SK-N-SH treated with all-trans-retinoic acid at 6 μM for 48 hours (cell line): ENCODE measurements around the gene ALG9.
"Not testable (repeated sequence)": the region's sequence is repeated elsewhere in the genome, so short reads cannot be mapped to it uniquely, and the experiment has no call there.

Source experiments
- ATAC-seq: fragments of 200-7000 bp; cut with Tn5 transposase; 3 replicates; pipeline ENCODE4 v1.9.1; 2020; ENCODE audit warnings: mild to moderate bottlenecking, moderate library complexity
- ARNTL ChIP-seq: fragments of 450-650 bp; formaldehyde crosslinking; IDR thresholded peaks from 2 replicates; pipeline ENCODE4 v1.5.0; 2020; ENCODE audit warnings: low read depth, mild to moderate bottlenecking, moderate library complexity, borderline replicate concordance
- CREB5 ChIP-seq: fragments of 250-450 bp; sonication (Bioruptor Pico); IDR thresholded peaks from 2 replicates; pipeline ENCODE4 v1.5.1; 2020; ENCODE audit warnings: low read depth, mild to moderate bottlenecking, moderate library complexity
- CSDC2 ChIP-seq: fragments of 250-450 bp; sonication (Bioruptor Pico); IDR thresholded peaks from 2 replicates; pipeline ENCODE4 v1.5.0; 2020; ENCODE audit warnings: mild to moderate bottlenecking, moderate library complexity
- CSRNP3 ChIP-seq: fragments of 250-450 bp; sonication (Bioruptor Pico); IDR thresholded peaks from 2 replicates; pipeline ENCODE4 v1.5.1; 2021; ENCODE audit warnings: mild to moderate bottlenecking, moderate library complexity
- ESRRG ChIP-seq: fragments of 250-450 bp; sonication (Bioruptor Pico); IDR thresholded peaks from 2 replicates; pipeline ENCODE4 v1.6.1; 2021; ENCODE audit warnings: mild to moderate bottlenecking
- GLIS3 ChIP-seq: fragments of 250-450 bp; sonication (Bioruptor Pico); IDR thresholded peaks from 2 replicates; pipeline ENCODE4 v1.5.0; 2020; ENCODE audit warnings: mild to moderate bottlenecking, moderate library complexity
- ISL1 ChIP-seq: fragments of 250-450 bp; sonication (Bioruptor Pico); IDR thresholded peaks from 2 replicates; pipeline ENCODE4 v2.1.2; 2022; ENCODE audit warnings: mild to moderate bottlenecking, moderate library complexity
- OSR1 ChIP-seq: fragments of 250-450 bp; sonication (Bioruptor Pico); IDR thresholded peaks from 2 replicates; pipeline ENCODE4 v1.8.0; 2022; ENCODE audit warnings: moderate library complexity, mild to moderate bottlenecking, inconsistent platforms
- PATZ1 ChIP-seq: fragments of 250-450 bp; sonication (Bioruptor Pico); IDR thresholded peaks from 2 replicates; pipeline ENCODE4 v1.8.0; 2020; ENCODE audit warnings: mild to moderate bottlenecking, moderate library complexity, borderline replicate concordance
- POU6F1 ChIP-seq: fragments of 250-450 bp; sonication (Bioruptor Pico); IDR thresholded peaks from 2 replicates; pipeline ENCODE4 v1.8.0; 2021; ENCODE audit warnings: low read depth, mild to moderate bottlenecking, moderate library complexity, borderline replicate concordance
- RARB ChIP-seq: fragments of 250-450 bp; sonication (Bioruptor Pico); IDR thresholded peaks from 2 replicates; pipeline ENCODE4 v1.8.0; 2021; ENCODE audit warnings: mild to moderate bottlenecking, moderate library complexity
- SNAI2 ChIP-seq: fragments of 250-450 bp; sonication (Bioruptor Pico); IDR thresholded peaks from 2 replicates; pipeline ENCODE4 v1.5.0; 2020; ENCODE audit warnings: mild to moderate bottlenecking, moderate library complexity
- TCF4 ChIP-seq: fragments of 250-450 bp; sonication (Bioruptor Pico); IDR thresholded peaks from 2 replicates; pipeline ENCODE4 v1.8.0; 2021; ENCODE audit warnings: mild to moderate bottlenecking, moderate library complexity, borderline replicate concordance
- TOX ChIP-seq: fragments of 250-450 bp; sonication (Bioruptor Pico); IDR thresholded peaks from 2 replicates; pipeline ENCODE4 v1.8.0; 2021; ENCODE audit warnings: mild to moderate bottlenecking, moderate library complexity, borderline replicate concordance
- ZC3H10 ChIP-seq: fragments of 250-450 bp; sonication (Bioruptor Pico); IDR thresholded peaks from 2 replicates; pipeline ENCODE4 v1.5.1; 2021; ENCODE audit warnings: mild to moderate bottlenecking, moderate library complexity
- ZFP30 ChIP-seq: fragments of 450-650 bp; formaldehyde crosslinking; IDR thresholded peaks from 2 replicates; pipeline ENCODE4 v1.5.0; 2022; ENCODE audit warnings: mild to moderate bottlenecking, moderate library complexity
- ZNF565 ChIP-seq: fragments of 450-650 bp; formaldehyde crosslinking; conservative IDR thresholded peaks from 2 replicates; pipeline ENCODE4 v1.5.0; 2020; ENCODE audit warnings: low read depth, mild to moderate bottlenecking, moderate library complexity
- ZNF70 ChIP-seq: fragments of 450-650 bp; formaldehyde crosslinking; IDR thresholded peaks from 2 replicates; pipeline ENCODE4 v1.5.0; 2020; ENCODE audit warnings: mild to moderate bottlenecking, moderate library complexity
- ZNF8 ChIP-seq: fragments of 450-650 bp; formaldehyde crosslinking; IDR thresholded peaks from 2 replicates; pipeline ENCODE4 v1.5.0; 2020; ENCODE audit warnings: mild to moderate bottlenecking, moderate library complexity
- TF ChIP-seq, protein P1 (sequence below): fragments of 250-450 bp; sonication (Bioruptor Pico); IDR thresholded peaks from 2 replicates; pipeline ENCODE4 v1.5.0; 2020; ENCODE audit warnings: mild to moderate bottlenecking, moderate library complexity

Gene ALG9

GRCh38 chr11:111785076-111785475 lies 86.3 kb downstream of the ALG9 start:
- ATAC-seq, result no peak
- TF ChIP-seq ESRRG (CRISPR knock-in tag) (no peak), ZFP30 (no peak), TOX (CRISPR knock-in tag) (no peak), RARB (CRISPR knock-in tag) (no peak), ZC3H10 (no peak), GLIS3 (no peak), TCF4 (no peak), ZNF565 (CRISPR knock-in tag) (no peak), CREB5 (CRISPR knock-in tag) (no peak), SNAI2 (CRISPR knock-in tag) (no peak), ZNF8 (CRISPR knock-in tag) (no peak), OSR1 (CRISPR knock-in tag) (no peak), PATZ1 (CRISPR knock-in tag) (no peak), CSDC2 (CRISPR knock-in tag) (no peak), ARNTL (CRISPR knock-in tag) (no peak)
- TF ChIP-seq, protein P1, sequence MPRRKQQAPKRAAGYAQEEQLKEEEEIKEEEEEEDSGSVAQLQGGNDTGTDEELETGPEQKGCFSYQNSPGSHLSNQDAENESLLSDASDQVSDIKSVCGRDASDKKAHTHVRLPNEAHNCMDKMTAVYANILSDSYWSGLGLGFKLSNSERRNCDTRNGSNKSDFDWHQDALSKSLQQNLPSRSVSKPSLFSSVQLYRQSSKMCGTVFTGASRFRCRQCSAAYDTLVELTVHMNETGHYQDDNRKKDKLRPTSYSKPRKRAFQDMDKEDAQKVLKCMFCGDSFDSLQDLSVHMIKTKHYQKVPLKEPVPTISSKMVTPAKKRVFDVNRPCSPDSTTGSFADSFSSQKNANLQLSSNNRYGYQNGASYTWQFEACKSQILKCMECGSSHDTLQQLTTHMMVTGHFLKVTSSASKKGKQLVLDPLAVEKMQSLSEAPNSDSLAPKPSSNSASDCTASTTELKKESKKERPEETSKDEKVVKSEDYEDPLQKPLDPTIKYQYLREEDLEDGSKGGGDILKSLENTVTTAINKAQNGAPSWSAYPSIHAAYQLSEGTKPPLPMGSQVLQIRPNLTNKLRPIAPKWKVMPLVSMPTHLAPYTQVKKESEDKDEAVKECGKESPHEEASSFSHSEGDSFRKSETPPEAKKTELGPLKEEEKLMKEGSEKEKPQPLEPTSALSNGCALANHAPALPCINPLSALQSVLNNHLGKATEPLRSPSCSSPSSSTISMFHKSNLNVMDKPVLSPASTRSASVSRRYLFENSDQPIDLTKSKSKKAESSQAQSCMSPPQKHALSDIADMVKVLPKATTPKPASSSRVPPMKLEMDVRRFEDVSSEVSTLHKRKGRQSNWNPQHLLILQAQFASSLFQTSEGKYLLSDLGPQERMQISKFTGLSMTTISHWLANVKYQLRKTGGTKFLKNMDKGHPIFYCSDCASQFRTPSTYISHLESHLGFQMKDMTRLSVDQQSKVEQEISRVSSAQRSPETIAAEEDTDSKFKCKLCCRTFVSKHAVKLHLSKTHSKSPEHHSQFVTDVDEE (CRISPR knock-in tag), result no peak

DNA sequence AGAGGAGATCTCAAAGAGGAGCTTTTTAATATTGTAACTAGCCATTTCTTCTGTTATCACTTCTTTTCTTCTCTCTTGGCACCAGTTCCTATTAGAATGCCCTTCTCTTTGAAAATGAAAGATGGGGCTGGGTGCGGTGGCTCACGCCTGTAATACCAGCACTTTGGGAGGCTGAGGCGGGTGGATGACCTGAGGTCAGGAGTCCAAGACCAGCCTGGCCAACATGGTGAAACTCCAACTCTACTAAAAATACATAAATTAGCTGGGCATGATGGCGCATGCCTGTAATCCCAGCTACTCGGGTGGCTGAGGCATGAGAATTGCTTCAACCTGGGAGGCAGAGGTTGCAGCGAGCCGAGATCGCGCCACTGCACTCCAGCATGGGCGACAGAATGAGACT lies 87.1 kb downstream of the ALG9 start:
- ATAC-seq, result not testable (repeated sequence)

DNA sequence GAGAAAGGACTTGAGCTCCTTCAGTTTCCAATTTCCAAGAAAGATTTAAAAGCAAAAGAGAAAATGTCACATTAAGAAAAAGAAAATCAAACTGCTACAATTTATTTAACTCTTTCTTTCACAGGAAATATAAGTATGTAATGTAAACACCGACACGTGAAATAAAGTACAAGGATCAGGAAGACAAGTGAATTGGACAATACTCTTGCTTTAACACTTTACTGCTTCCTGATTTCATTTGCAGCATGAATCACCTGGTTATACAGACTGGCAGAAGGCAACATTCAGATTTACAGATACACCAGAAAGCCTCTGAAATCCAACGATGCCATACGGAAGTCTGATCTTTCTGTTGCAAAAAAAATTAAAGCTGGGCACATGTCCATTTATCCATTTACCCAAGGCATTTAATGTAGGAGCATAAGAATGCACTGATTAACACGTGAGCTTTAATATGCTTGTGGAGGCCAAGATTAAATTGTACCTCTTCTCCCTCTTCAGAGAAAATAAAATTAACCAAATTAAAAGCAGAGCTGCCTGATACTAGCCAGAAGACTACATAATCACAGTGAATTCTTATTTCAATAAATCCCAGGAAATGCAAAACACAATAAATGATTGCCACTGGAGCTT lies 89.2 kb downstream of the ALG9 start:
- peak; percentile 77 for ATAC-seq
- TF ChIP-seq ZC3H10 (no peak), ISL1 (CRISPR knock-in tag) (peak; percentile 96), ZNF565 (CRISPR knock-in tag) (no peak), TCF4 (peak; percentile 96), ZNF70 (no peak), CREB5 (CRISPR knock-in tag) (peak; percentile 58; the same call in 1 of the 2 replicates), TOX (CRISPR knock-in tag) (peak; percentile 66; the same call in 1 of the 2 replicates), SNAI2 (CRISPR knock-in tag) (0 out of 2 replicates have a peak, but pooled peaks have one; percentile 35), ZFP30 (no peak), PATZ1 (CRISPR knock-in tag) (peak; percentile 79; the same call in 1 of the 2 replicates), CSRNP3 (CRISPR knock-in tag) (peak; percentile 86), ARNTL (CRISPR knock-in tag) (peak; percentile 74; the same call in 1 of the 2 replicates), CSDC2 (CRISPR knock-in tag) (no peak), ESRRG (CRISPR knock-in tag) (no peak), RARB (CRISPR knock-in tag) (no peak), POU6F1 (CRISPR knock-in tag) (peak; percentile 37; the same call in 1 of the 2 replicates)
- TF ChIP-seq, protein P1 (CRISPR knock-in tag), result peak; percentile 84; the same call in 1 of the 2 replicates
